Karpas-422 (cell line): ENCODE data around the gene GOPC. TPM values are rescaled to one million over a fixed set of nuclear protein-coding genes. Genes with fewer than 3 reads are reported as not detected.

Experiments
- DNase-seq: peaks from one replicate; pipeline ENCODE4 v3.0.0-alpha.2; 2015
- H2AFZ ChIP-seq: fragments of 200-600 bp; sonication (generic); 2 replicates; pipeline ENCODE4 v1.6.1; 2014; ENCODE audit warnings: antibody characterized with exemption, low read length, mixed read lengths
- H3K27ac ChIP-seq: fragments of 200-600 bp; sonication (generic); 2 replicates; pipeline ENCODE4 v1.5.1; 2014; ENCODE audit warnings: mild to moderate bottlenecking, low read length, moderate library complexity
- H3K27me3 ChIP-seq: fragments of 200-600 bp; sonication (generic); 2 replicates; pipeline ENCODE4 v1.6.1; 2014; ENCODE audit warnings: low read length, mixed read lengths
- H3K36me3 ChIP-seq: fragments of 200-600 bp; sonication (generic); 2 replicates; pipeline ENCODE4 v1.6.1; 2014; ENCODE audit warnings: low read length, mixed read lengths; ENCODE audit not compliant: insufficient read depth
- H3K4me1 ChIP-seq: fragments of 200-600 bp; sonication (generic); 2 replicates; pipeline ENCODE4 v1.6.1; 2014; ENCODE audit warnings: mild to moderate bottlenecking, low read length, mixed read lengths
- H3K4me2 ChIP-seq: fragments of 200-600 bp; sonication (generic); 2 replicates; pipeline ENCODE4 v1.6.1; 2014; ENCODE audit warnings: low read length, low read depth, mild to moderate bottlenecking; ENCODE audit not compliant: poor library complexity, severe bottlenecking
- H3K4me3 ChIP-seq: fragments of 200-600 bp; sonication (generic); 2 replicates; pipeline ENCODE4 v1.5.1; 2014; ENCODE audit warnings: mild to moderate bottlenecking, antibody characterized with exemption, low read length, mixed read lengths
- H3K79me2 ChIP-seq: fragments of 200-600 bp; sonication (generic); 2 replicates; pipeline ENCODE4 v1.6.1; 2014; ENCODE audit warnings: mild to moderate bottlenecking, low read length, mixed read lengths
- H3K9ac ChIP-seq: fragments of 200-600 bp; sonication (generic); 2 replicates; pipeline ENCODE4 v1.6.0; 2014; ENCODE audit warnings: low read length
- H3K9me2 ChIP-seq: fragments of 200-600 bp; sonication (generic), shearing (Covaris generic); replicated peaks from 2 replicates; pipeline ENCODE4 v1.6.0; 2014; ENCODE audit warnings: mild to moderate bottlenecking, low read length, moderate library complexity; ENCODE audit not compliant: insufficient read depth
- H3K9me3 ChIP-seq: fragments of 300-700, 200-600 bp; sonication (generic); 2 replicates; pipeline ENCODE4 v1.6.1; 2014; ENCODE audit warnings: low read length, mixed read lengths
- H4K20me1 ChIP-seq: fragments of 200-600 bp; sonication (generic); 2 replicates; pipeline ENCODE4 v1.6.1; 2014; ENCODE audit warnings: mild to moderate bottlenecking, antibody characterized with exemption, low read length, low read depth; ENCODE audit not compliant: insufficient read depth
- total RNA-seq: library from RNA; depleted of rRNA; stranded (reverse); fragments of >200 nt; shearing (Covaris generic); gene quantifications from 2 replicates; pipeline ENCODE4 v1.2.3, GENCODE V29; 2014; ENCODE audit warnings: low replicate concordance

Gene GOPC
- total RNA-seq, 1 experiment from 2014 or later: 36.4 TPM

DNA sequence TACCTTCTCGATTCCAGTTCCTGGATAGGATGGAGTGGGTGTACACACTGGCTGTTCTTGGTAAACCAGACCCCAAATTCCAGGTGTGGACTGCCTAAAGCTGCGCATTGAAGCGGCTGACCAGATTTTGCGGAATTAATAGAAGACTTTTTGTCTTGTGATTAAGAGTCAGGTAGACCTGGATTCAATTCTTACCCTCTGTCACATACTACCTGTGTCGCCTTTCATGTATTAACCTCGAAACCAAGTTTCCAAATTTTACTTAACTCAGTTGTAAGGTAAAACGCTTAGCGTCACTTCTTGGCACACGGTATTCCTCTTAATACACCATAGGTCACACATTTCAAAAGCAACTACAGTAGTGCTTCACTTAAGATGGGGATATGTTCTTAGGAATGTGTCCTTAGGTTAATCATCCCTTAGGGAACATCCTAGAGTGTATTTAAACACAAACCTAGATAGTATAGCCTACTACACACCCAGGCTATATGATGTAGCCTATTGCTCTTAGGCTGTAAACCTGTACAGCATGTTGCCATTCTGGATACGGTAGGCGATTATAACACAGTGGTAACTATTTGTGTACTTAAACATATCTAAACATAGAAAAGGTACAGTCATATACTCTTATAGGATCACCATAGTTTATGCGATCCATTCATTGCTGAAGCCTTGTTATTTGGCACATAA is 733 bp upstream of the GOPC start:
- H3K27me3 ChIP-seq: no peaks in the 10 kb centered on the region
- H2AFZ ChIP-seq: peak overlapping the region; percentile 93
- H3K4me1 ChIP-seq: peaks cover 31% of the 10 kb centered on the region
- H3K27ac ChIP-seq: no peak overlapping the region
- H3K9me3 ChIP-seq: no peaks in the 10 kb centered on the region
- H3K9ac ChIP-seq: peak overlapping the region; percentile 91
- H4K20me1 ChIP-seq: no peaks in the 10 kb centered on the region
- DNase-seq: no peak
- H3K79me2 ChIP-seq: peaks cover 41% of the 10 kb centered on the region
- H3K4me2 ChIP-seq: peak overlapping the region; percentile 91
- H3K9me2 ChIP-seq: no peaks in the 10 kb centered on the region
- peaks cover 23% of the 10 kb centered on the region for H3K36me3 ChIP-seq
- peak overlapping the region; percentile 87 for H3K4me3 ChIP-seq

DNA sequence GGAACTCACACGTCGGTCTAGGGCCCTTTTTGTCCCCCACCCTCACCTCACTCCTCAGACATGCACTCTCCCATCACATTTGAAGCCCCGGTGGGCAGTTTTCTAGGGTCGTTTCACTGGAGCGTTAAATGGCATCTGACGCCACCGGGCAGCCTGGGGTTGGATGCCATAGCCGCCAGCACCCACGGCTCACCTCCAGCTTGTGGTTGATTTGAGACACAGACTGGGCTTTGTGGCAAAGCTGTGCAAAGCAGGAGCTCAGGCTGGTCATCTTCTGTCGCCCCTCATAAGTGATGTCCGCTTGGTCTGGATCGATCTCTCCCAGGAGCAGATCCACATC is 530 bp downstream of the GOPC start:
- H3K79me2 ChIP-seq: peaks cover 54% of the 10 kb centered on the region
- peak; percentile 65 for DNase-seq

DNA sequence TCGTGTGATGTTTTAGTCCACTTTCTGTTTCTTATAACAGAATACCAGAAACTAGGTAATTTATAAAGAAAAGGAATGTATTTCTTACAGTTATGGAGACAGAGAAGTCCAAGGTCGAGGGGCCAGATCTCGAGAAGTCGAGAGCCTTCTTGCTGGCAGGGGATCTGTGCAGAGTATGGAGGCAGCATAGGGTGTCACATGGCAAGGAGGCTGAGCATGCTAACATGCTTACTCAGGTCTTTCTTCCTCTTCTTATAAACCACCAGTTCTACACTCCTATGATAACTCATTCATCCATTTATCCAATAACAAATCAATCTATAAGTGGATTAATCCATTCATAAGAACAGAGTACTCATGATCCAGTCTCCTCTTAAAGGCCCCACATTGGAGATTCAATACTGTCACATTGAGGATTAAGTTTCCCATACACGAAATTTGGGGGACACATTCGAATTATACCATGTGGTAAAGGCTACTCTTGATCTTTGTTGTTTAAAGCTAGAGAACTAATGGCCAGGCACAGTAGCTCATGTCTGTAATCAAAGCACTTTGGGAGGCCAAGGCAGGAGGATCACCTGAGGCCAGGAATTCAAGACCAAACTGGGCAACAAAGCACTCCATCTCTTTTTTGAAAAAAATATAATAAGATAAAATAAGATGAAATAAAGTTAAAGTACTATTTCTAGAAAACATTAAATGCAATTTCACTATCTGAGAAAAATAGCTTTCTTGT is 2.1 kb downstream of the GOPC start:
- Histone ChIP-seq H3K9me2 (no peaks in the 10 kb centered on the region), H3K4me3 (peak overlapping the region; percentile 87), H3K9me3 (0 out of 2 replicates have a peak, but pooled peaks cover 3% of the 10 kb centered on the region), H3K4me1 (peaks cover 31% of the 10 kb centered on the region), H3K27ac (no peak overlapping the region), H3K79me2 (peaks cover 70% of the 10 kb centered on the region), H3K4me2 (peak overlapping the region; percentile 91), H3K9ac (no peak overlapping the region), H4K20me1 (no peaks in the 10 kb centered on the region), H2AFZ (no peak overlapping the region), H3K36me3 (peaks cover 34% of the 10 kb centered on the region), H3K27me3 (no peaks in the 10 kb centered on the region)
- DNase-seq: peak; percentile 52

More for the DNA sequence above, 530 bp downstream of the GOPC start:
- no peaks in the 10 kb centered on the region for H4K20me1 ChIP-seq
- peak overlapping the region; percentile 87 for H3K4me3 ChIP-seq
- H3K36me3 ChIP-seq: peaks cover 34% of the 10 kb centered on the region
- H3K9me3 ChIP-seq: 0 out of 2 replicates have a peak, but pooled peaks cover 3% of the 10 kb centered on the region
- peak overlapping the region; percentile 91 for H3K4me2 ChIP-seq
- H3K9ac ChIP-seq: peak overlapping the region; percentile 91
- peak overlapping the region; percentile 31; the same call in 1 of the 2 replicates for H3K27ac ChIP-seq
- H3K27me3 ChIP-seq: no peaks in the 10 kb centered on the region
- peaks cover 31% of the 10 kb centered on the region for H3K4me1 ChIP-seq
- H3K9me2 ChIP-seq: no peaks in the 10 kb centered on the region
- no peak overlapping the region for H2AFZ ChIP-seq

GRCh38 chr6:117597755-117598154 is 4.6 kb downstream of the GOPC start:
- peaks cover 34% of the 10 kb centered on the region for H3K36me3 ChIP-seq
- no peak overlapping the region for H3K4me2 ChIP-seq
- no peaks in the 10 kb centered on the region for H4K20me1 ChIP-seq
- no peak overlapping the region for H3K27ac ChIP-seq
- H3K27me3 ChIP-seq: no peaks in the 10 kb centered on the region
- no peak overlapping the region for H2AFZ ChIP-seq
- no peak overlapping the region for H3K9ac ChIP-seq
- H3K9me2 ChIP-seq: no peaks in the 10 kb centered on the region
- H3K79me2 ChIP-seq: peaks cover 94% of the 10 kb centered on the region
- H3K4me1 ChIP-seq: peaks cover 19% of the 10 kb centered on the region
- no peak overlapping the region for H3K4me3 ChIP-seq
- 0 out of 2 replicates have a peak, but pooled peaks cover 3% of the 10 kb centered on the region for H3K9me3 ChIP-seq
- DNase-seq: peak; percentile 36

DNA sequence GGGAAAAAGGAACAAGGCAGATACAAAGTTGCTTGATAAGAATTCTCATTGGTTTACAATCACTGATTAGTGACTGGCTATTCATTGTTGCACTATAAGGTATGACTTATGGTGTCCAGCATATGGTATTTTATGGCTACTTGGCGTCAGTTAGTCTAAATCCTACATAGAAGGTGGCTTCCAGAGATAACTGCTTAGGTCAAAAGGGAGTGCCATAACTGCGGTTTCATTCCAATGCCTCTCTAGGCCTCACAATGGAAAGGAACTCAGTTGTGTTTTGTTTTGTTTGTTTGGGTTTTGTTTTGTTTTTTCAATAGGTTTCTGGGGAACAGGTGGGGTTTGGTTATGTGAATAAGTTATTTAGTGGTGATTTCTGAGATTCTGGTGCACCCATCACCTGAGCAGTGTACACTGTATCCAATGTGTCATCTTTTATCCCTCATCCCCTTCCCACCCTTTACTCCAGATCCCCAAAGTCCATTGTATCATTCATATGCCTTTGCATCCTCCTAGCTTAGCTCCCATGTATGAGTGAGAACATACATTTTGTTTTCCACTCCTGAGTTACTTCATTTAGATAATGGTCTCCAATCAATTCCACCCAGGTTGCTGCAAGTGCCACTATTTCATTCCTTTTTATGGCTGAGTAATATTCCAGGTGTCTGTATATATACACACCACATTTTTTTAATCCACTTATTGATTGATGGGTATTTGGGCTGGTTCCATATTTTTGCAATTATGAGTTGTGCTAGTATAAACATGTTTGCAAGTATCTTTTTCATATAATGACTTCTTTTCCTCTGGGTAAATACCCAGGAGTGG is 7.0 kb downstream of the GOPC start:
- peaks cover 8% of the 10 kb centered on the region for H3K4me1 ChIP-seq
- H3K9ac ChIP-seq: no peak overlapping the region
- 0 out of 2 replicates have a peak, but pooled peaks cover 3% of the 10 kb centered on the region for H3K9me3 ChIP-seq
- H3K4me3 ChIP-seq: no peak overlapping the region
- no peak overlapping the region for H2AFZ ChIP-seq
- no peaks in the 10 kb centered on the region for H3K9me2 ChIP-seq
- DNase-seq: no peak
- H3K36me3 ChIP-seq: peaks cover 37% of the 10 kb centered on the region
- no peak overlapping the region for H3K4me2 ChIP-seq
- H3K27me3 ChIP-seq: no peaks in the 10 kb centered on the region
- peaks cover 99% of the 10 kb centered on the region for H3K79me2 ChIP-seq
- 0 out of 2 replicates have a peak, but pooled peaks cover 3% of the 10 kb centered on the region for H4K20me1 ChIP-seq
- H3K27ac ChIP-seq: no peak overlapping the region

DNA sequence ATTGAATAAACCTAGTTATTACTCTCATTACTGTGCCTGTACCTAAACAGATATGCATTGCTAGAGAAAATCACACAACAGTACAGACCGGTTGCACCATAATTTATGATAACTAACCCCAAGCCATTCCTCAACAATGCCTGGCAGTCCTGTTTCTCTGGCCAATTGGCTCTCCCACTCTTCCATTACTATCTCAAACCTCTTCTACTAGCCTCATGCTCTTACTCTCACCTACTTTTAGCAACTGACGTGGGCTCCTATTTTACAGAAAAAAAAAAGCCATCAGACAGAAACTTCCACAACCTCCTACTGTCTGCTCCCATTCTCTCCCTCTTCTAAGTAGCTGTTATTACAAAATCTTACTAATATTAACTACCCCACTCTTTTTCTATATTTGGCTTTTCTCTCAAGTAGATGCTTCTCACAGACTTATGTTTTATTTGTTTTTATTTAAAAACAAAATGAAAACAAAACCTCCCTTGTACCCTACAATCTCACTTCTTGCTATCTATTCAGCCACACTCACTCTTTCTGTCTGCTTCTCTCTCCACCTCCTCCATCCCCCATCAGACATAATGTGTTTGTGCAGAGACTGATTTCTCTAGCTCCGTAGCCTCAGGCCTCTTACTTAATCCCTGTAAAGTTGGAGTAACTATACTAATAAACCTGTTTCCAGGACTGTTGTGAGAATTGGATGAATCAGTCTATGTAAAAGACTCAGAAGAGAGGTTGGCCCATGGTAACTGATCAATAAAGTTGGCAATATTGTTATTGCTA is 9.1 kb downstream of the GOPC start:
- no peak overlapping the region for H3K4me3 ChIP-seq
- no peak overlapping the region for H3K9ac ChIP-seq
- no peak overlapping the region for H3K27ac ChIP-seq
- 0 out of 2 replicates have a peak, but pooled peaks cover 3% of the 10 kb centered on the region for H3K9me3 ChIP-seq
- peaks cover 97% of the 10 kb centered on the region for H3K79me2 ChIP-seq
- DNase-seq: no peak
- no peaks in the 10 kb centered on the region for H3K27me3 ChIP-seq
- no peaks in the 10 kb centered on the region for H3K4me1 ChIP-seq
- no peaks in the 10 kb centered on the region for H3K9me2 ChIP-seq
- H3K4me2 ChIP-seq: no peak overlapping the region
- H3K36me3 ChIP-seq: peaks cover 28% of the 10 kb centered on the region
- H4K20me1 ChIP-seq: 0 out of 2 replicates have a peak, but pooled peaks cover 6% of the 10 kb centered on the region
- no peak overlapping the region for H2AFZ ChIP-seq

DNA sequence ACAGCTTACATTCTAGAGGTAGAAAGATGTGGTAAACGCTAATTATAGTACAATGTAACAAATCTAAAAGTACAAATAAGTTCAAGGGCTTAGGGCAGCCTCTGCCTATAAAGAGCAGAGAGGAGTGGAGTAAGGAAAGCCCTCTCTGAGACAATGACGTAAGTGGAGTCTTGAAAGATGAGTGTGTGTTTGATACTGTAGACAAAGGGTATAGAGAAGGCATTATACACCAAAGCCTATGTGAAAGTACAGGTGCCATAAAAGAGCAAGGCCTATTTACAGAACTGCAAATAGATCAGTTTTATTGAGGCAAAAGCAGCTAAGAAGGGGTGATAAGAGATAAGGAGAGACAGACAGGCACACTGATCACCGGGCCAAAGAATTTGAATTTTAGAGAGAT is 10.9 kb downstream of the GOPC start:
- H2AFZ ChIP-seq: no peak overlapping the region
- no peaks in the 10 kb centered on the region for H3K9me2 ChIP-seq
- no peak overlapping the region for H3K9ac ChIP-seq
- no peaks in the 10 kb centered on the region for H3K27me3 ChIP-seq
- H3K36me3 ChIP-seq: peaks cover 25% of the 10 kb centered on the region
- no peaks in the 10 kb centered on the region for H3K9me3 ChIP-seq
- no peak overlapping the region for H3K27ac ChIP-seq
- DNase-seq: no peak
- peaks cover 96% of the 10 kb centered on the region for H3K79me2 ChIP-seq
- no peaks in the 10 kb centered on the region for H3K4me1 ChIP-seq
- H3K4me2 ChIP-seq: no peak overlapping the region
- 0 out of 2 replicates have a peak, but pooled peaks cover 6% of the 10 kb centered on the region for H4K20me1 ChIP-seq
- H3K4me3 ChIP-seq: no peak overlapping the region
